Aorta (tissue), 5 donors: ENCODE measurements around the gene PRDX5. TPM values are rescaled to one million over a fixed set of nuclear protein-coding genes. Genes with fewer than 3 reads are reported as not detected.

Experiments
- ATAC-seq: fragments of 200-7000 bp; cut with Tn5 transposase; one replicate; pipeline ENCODE4 v1.9.1; 2022; ENCODE audit warnings: moderate library complexity; ENCODE audit not compliant: low FRiP score
- DNase-seq, 2 donors: peaks; one replicate each; pipeline ENCODE4 v3.0.0-alpha.2; 2020
- H3K27ac ChIP-seq, 2 donors: one replicate each; pipeline ENCODE4 v1.5.1; 2013; ENCODE audit warnings: low read length in 2 of 2, mild to moderate bottlenecking in 2 of 2, moderate library complexity in 2 of 2, control low read depth in 1 of 2, inconsistent platforms in 1 of 2, low read depth in 1 of 2
- H3K27me3 ChIP-seq, 2 donors: one replicate each; pipeline ENCODE4 v1.6.1; 2013; ENCODE audit warnings: control low read depth in 1 of 2, low read length in 1 of 2, mild to moderate bottlenecking in 1 of 2, moderate library complexity in 1 of 2; ENCODE audit not compliant: insufficient read depth in 2 of 2, control insufficient read depth in 1 of 2
- H3K36me3 ChIP-seq, 2 donors: one replicate each; pipeline ENCODE4 v1.6.1; 2013; ENCODE audit warnings: control low read depth in 1 of 2, low read length in 1 of 2, mild to moderate bottlenecking in 1 of 2; ENCODE audit not compliant: insufficient read depth in 2 of 2, control insufficient read depth in 1 of 2
- H3K4me1 ChIP-seq, 2 donors: one replicate each; pipeline ENCODE4 v1.6.1; 2013; ENCODE audit warnings: low read length in 2 of 2, control low read depth in 1 of 2, mild to moderate bottlenecking in 1 of 2, moderate library complexity in 1 of 2; ENCODE audit not compliant: insufficient read depth in 2 of 2, control insufficient read depth in 1 of 2
- H3K4me3 ChIP-seq, 2 donors: one replicate each; pipeline ENCODE4 v1.5.1; 2013; ENCODE audit warnings: low read length in 2 of 2, control low read depth in 1 of 2, mild to moderate bottlenecking in 1 of 2
- H3K9me3 ChIP-seq: one replicate; pipeline ENCODE4 v1.6.1; 2013; ENCODE audit warnings: mild to moderate bottlenecking, low read length; ENCODE audit not compliant: control insufficient read depth
- WGBS, 2 donors: extraction: QIAGEN DNeasy Blood & Tissue Kit; methylation state at CpG; one replicate each; pipeline ENCODE4 v1.1.7; 2013; 5-methylcytosine and 5-hydroxymethylcytosine counted together
- intact Hi-C, 2 donors: fragments of 100-400 bp; cut with DNase I; formaldehyde crosslinking; loops; one replicate each; pipeline versions ENCODE4 v1.14.2 to v1.15.0; 2022
- polyA plus RNA-seq, 2 donors: library from polyadenylated mRNA; stranded (reverse); fragments of 200-250 nt; gene quantifications; one replicate each; pipeline ENCODE4 v1.2.3, GENCODE V29; 2013
- total RNA-seq, 2 donors: library from RNA; stranded (reverse); fragmentation: NEBNext Ultra II Directional; extraction: Animal tissue kit (Norgen Biotek cat#: 25700); gene quantifications; one replicate each; pipeline ENCODE4 v1.2.1, GENCODE V29; 2021
- donor health status: healthy with polysubstance abuse.
- donor health status: Bipolar disorder and iron deficiency.
- donor health status: DM: no; HTN: no; CAD: no.
- donor health status: DM: no; HTN: no; CAD: no.
- donor health status: DM: yes; HTN: yes; CAD: no.

PRDX5 gene
- total and polyA plus RNA-seq, 4 donors = 69.9 to 316 (median 142) TPM

GRCh38 chr11:64296236-64296635 lies 21.7 kb upstream of the PRDX5 start:
- Histone ChIP-seq H3K4me1 (no peaks in the 10 kb centered on the region), H3K27ac (no peak overlapping the region), H3K4me3 (no peak overlapping the region), H3K27me3 (no peaks in the 10 kb centered on the region), H3K9me3 (no peaks in the 10 kb centered on the region), H3K36me3 (no peaks in the 10 kb centered on the region)
- intact Hi-C loops = no loop called here
- DNase-seq (no peak), ATAC-seq (no peak)
- WGBS, 2 donors = 36 to 50% methylated on average over 1 of the region's 1 CpG

GRCh38 chr11:64296830-64297698 lies 20.9 kb upstream of the PRDX5 start:
- 11 to 16% methylated on average over 32 to 34 of the region's 34 CpGs for WGBS, 2 donors
- Histone ChIP-seq H3K4me3 (no peak overlapping the region), H3K36me3 (no peaks in the 10 kb centered on the region), H3K9me3 (no peaks in the 10 kb centered on the region), H3K27me3 (no peaks in the 10 kb centered on the region), H3K4me1 (no peaks in the 10 kb centered on the region), H3K27ac (no peak overlapping the region)
- no peak for ATAC-seq
- DNase-seq = no peak
- intact Hi-C loops = no loop called here

DNA sequence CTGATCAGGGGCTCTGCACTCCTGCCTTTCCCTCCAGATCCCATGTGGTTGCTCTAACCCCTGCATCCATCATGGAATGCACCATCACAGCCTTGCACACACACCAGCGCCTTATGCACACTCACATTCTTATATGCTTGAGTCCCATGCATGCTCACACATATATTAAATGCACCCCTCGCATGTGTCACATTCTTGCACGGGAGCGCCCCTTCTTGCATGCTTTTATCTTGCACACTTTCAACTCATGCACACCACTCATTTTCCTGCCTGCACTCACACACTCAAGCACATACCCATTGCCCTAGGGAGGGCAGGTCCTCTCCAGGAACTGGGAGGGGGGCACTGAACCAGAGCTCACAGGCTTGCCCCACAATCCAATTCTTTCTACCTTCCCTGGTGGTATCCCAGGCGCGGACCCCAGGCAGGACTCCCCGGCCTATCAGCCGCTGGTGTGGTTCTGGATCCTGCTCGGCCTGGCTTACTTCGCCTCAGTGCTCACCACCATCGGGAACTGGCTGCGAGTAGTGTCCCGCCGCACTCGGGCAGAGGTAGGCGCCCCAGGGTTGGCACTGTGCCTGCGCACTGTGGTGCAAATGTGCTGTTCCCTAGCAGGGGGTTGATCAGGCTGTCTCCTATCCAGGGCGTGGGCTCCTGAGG lies 20.1 kb upstream of the PRDX5 start:
- Histone ChIP-seq H3K27me3 (no peaks in the 10 kb centered on the region), H3K27ac (no peak overlapping the region), H3K4me3 (no peak overlapping the region), H3K4me1 (no peaks in the 10 kb centered on the region), H3K9me3 (no peaks in the 10 kb centered on the region), H3K36me3 (no peaks in the 10 kb centered on the region)
- DNase-seq (no peak), ATAC-seq (no peak)
- intact Hi-C loops = no loop called here
- WGBS, 2 donors = 41 to 43% methylated on average over 18 of the region's 18 CpGs

DNA sequence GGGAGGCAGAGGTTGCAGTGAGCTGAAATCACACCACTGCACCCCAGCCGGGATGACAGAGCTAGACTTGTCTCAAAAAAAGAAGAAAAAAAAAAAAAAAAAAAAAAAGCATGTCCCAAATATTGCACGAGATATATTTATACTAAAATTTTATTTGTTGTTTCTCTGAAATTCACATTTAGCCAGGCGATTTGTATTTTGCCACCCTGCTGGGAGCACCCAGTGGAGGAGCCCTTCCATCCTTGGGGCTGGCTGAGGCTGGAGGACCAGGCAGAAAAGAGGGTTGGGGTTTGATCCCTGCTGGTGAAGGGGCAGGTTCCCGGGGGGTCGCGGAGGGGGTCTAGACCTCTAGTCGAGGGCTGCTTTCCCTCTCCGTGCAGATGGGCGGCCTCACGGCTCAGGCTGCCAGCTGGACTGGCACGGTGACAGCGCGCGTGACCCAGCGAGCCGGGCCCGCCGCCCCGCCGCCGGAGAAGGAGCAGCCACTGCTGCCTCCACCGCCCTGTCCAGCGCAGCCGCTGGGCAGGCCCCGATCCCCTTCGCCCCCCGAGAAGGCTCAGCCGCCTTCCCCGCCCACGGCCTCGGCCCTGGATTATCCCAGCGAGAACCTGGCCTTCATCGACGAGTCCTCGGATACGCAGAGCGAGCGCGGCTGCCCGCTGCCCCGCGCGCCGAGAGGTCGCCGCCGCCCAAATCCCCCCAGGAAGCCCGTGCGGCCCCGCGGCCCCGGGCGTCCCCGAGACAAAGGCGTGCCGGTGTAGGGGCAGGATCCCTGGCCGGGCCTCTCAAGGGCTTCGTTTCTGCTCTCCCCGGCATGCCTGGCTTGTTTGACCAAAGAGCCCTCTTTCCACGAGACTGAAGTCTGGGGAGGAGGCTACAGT lies 18.7 kb upstream of the PRDX5 start:
- ATAC-seq (peak; percentile 74), DNase-seq (peak; percentile 84 to 92)
- no peak overlapping the region for H3K27ac ChIP-seq
- 3% methylated on average over 57 to 60 of the region's 60 CpGs for WGBS, 2 donors
- peak overlapping the region in 1 of 2 donors; percentile 16 for H3K4me3 ChIP-seq
- H3K36me3 ChIP-seq = no peaks in the 10 kb centered on the region
- no peaks in the 10 kb centered on the region for H3K9me3 ChIP-seq
- intact Hi-C loops = no loop called here
- no peaks in the 10 kb centered on the region for H3K27me3 ChIP-seq
- no peaks in the 10 kb centered on the region for H3K4me1 ChIP-seq

DNA sequence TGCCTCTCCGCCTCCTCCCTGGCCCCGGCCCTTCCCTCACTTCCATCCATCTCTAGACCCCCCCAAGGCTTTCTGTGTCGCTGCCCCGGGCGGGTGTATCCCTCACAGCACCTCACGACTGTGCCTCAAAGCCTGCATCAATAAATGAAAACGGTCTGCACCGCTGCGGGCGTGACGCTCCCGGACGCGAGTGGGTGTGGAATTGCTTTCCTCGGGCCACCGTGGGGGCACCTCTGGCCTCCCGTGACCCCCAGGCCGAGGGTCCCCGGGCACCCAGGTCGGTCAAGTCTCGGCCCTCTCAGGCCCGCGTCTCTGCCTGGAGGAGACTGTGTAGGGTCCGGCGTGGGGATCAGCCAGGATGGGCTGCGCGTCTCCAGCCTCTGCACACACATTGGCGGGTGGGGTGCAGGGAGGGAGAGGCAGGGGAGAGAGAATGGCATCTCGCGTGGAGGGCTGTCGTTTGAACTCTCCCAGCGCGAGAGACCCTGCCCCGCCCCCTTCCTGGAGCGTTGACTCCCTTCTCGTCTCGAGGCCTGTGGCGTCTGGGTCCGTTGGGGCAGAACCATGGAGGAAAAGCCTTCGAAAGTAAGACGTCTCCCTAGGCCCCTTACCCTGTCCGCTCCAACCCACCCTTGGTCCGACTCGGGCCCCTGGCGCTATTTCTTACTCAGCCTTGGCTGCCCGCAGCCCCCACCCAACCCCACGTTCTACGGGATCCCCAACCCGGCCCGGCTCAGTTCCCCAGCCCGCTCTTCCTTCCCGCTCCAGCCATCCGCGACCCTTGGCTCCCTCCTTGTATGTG lies 17.9 kb upstream of the PRDX5 start, which contains the start of gene CATSPERZ:
Gene CATSPERZ (plus strand): TSS at position 512 of the 802 bp plus-strand sequence. CDS start 53 bp downstream, at position 565.
- peak; percentile 27 for ATAC-seq
- Histone ChIP-seq H3K4me1 (no peaks in the 10 kb centered on the region), H3K9me3 (no peaks in the 10 kb centered on the region), H3K27ac (no peak within 1 kb of the TSS), H3K4me3 (peak within 1 kb of the TSS in 1 of 2 donors; percentile 16), H3K27me3 (no peaks in the 10 kb centered on the region), H3K36me3 (no peaks in the 10 kb centered on the region)
- DNase-seq = no peak
- intact Hi-C loops = loop anchor here (2.0 to 5.0 kb wide), 3 partner anchors 95 to 113 kb away; partner anchors contain the start of gene STIP1 (in 1 of the 2)
- 6 to 10% methylated on average over 47 to 54 of the region's 54 CpGs for WGBS, 2 donors

DNA sequence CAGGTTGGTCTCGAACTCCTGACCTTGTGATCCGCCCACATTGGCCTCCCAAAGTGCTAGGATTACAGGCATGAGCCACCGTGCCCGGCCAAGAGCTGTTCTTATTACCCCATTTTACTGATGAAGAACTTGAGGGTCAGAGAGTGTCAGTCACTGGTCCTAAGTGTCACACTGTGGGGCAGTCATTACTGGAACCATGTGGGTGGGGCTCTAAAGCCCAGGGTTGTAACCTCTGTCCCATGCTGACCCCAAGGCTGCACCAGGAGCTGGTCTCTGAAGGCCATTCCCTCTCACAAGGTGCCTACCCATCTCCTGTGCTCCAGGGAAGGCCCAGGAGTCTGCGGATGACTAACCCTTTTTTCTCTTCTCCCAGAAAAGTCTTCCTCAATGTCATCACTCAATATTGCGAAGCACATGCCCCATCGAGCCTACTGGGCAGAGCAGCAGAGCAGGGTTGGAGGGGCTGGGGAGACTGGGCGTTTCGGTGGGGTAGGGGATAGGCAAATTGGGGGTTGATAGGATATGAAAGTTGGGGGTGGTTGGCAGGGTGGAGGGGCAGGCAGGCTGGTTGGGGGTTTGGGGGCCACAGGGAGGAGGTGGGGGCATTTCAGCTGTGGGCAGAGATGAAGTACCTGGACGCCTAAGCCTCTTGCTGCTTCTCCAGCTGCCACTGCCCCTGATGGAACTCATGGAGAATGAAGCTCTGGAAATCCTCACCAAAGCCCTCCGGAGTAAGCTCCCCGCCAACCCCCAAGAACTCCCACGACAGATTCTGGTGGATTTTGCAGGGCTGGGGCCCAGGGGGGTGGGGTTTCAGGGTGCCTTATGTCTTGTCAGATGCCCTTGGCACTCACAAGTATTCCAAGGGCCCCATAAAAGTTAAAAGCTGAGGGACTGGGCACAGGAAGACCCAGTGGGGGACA lies 14.6 kb upstream of the PRDX5 start:
- DNase-seq (no peak), ATAC-seq (no peak)
- H3K27ac ChIP-seq = no peak overlapping the region
- intact Hi-C loops = loop anchor here in 1 of 2 donors (5.0 kb wide), 2 partner anchors 101 to 116 kb away; partner anchors contain the start of gene STIP1
- H3K4me3 ChIP-seq = no peak overlapping the region
- H3K27me3 ChIP-seq = no peaks in the 10 kb centered on the region
- no peaks in the 10 kb centered on the region for H3K9me3 ChIP-seq
- H3K4me1 ChIP-seq = no peaks in the 10 kb centered on the region
- H3K36me3 ChIP-seq = no peaks in the 10 kb centered on the region
- 82 to 85% methylated on average over 13 of the region's 13 CpGs for WGBS, 2 donors

DNA sequence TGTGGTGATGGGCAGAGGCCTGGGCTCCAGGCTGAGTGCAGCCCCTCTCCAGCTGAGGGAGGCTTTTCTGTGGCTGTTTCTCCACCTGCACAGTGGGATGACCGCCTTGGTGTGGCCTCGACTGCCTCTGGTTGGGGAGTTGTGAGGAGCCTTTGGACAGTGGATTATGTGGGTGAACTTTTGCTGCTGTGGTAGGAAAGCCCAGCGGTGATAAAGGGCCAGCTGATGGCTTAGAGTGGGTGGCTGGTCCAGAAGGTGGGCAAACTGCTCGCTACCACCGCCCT lies 13.9 kb upstream of the PRDX5 start:
- no peaks in the 10 kb centered on the region for H3K4me1 ChIP-seq
- intact Hi-C loops = loop anchor here in 1 of 2 donors (5.0 kb wide), 2 partner anchors 102 to 117 kb away; partner anchors contain the start of gene STIP1
- WGBS, 2 donors = 58 to 71% methylated on average over 5 of the region's 5 CpGs
- no peaks in the 10 kb centered on the region for H3K9me3 ChIP-seq
- DNase-seq = no peak
- no peaks in the 10 kb centered on the region for H3K36me3 ChIP-seq
- ATAC-seq = no peak
- no peak overlapping the region for H3K27ac ChIP-seq
- no peaks in the 10 kb centered on the region for H3K27me3 ChIP-seq
- H3K4me3 ChIP-seq = no peak overlapping the region
